ENCODE data around the gene MBD3L1.

- TF ChIP-seq YY1 (IDR thresholded peaks at IDR 0.05; ENCODE audit: insufficient read depth, insufficient read length), result no peak
- no peak for TF ChIP-seq ZNF274 (IDR thresholded peaks at IDR 0.05; ENCODE audit: low read depth, low read length)
These were observed 16.4 kb upstream of the MBD3L1 start for GRCh38 chr19:8815780-8816179.

Data from NT2/D1 (cell line).